A549 (cell line): ENCODE data around the gene NLGN2.

Source experiments
- CBX2 ChIP-seq: fragments of 200-600 bp; sonication (generic); IDR thresholded peaks from 2 replicates; pipeline ENCODE4 v1.6.1; 2016; ENCODE audit warnings: low read depth, mild to moderate bottlenecking, borderline replicate concordance
- HDAC2 ChIP-seq: fragments of 200-600 bp; sonication (generic); IDR thresholded peaks from 2 replicates; pipeline ENCODE4 v1.6.1; 2016
- MAFK ChIP-seq: fragments of 450-650 bp; IDR thresholded peaks from 2 replicates; pipeline ENCODE4 v1.6.1; 2014; ENCODE audit not compliant: partially characterized antibody
- MAX ChIP-seq: IDR thresholded peaks from 2 replicates; pipeline ENCODE4 v1.6.1; 2012
- NFE2L2 ChIP-seq: fragments of 150-350 bp; conservative IDR thresholded peaks from 2 replicates; pipeline ENCODE4 v1.6.1; 2014; ENCODE audit warnings: low read length
- PHF8 ChIP-seq: fragments of 200-600 bp; sonication (generic); IDR thresholded peaks from 2 replicates; pipeline ENCODE4 v1.6.1; 2016; ENCODE audit warnings: low read depth, mild to moderate bottlenecking, antibody characterized with exemption, moderate library complexity, borderline replicate concordance
- POLR2A ChIP-seq: IDR thresholded peaks from 2 replicates; pipeline ENCODE4 v1.6.1; 2012; ENCODE audit warnings: mild to moderate bottlenecking, low read length
- POLR2AphosphoS2 ChIP-seq: conservative IDR thresholded peaks from 2 replicates; pipeline ENCODE4 v1.6.1; 2012; ENCODE audit warnings: low read length, improper control_type of control experiment, inconsistent platforms
- RNF2 ChIP-seq: fragments of 200-600 bp; sonication (generic); IDR thresholded peaks from 2 replicates; pipeline ENCODE4 v1.6.1; 2016; ENCODE audit warnings: low read depth, mild to moderate bottlenecking, antibody characterized with exemption, moderate library complexity, borderline replicate concordance
- SREBF2 ChIP-seq: fragments of 450-650 bp; IDR thresholded peaks from 2 replicates; pipeline ENCODE4 v1.6.1; 2014; ENCODE audit warnings: mild to moderate bottlenecking, moderate library complexity
- USF2 ChIP-seq: fragments of 450-650 bp; IDR thresholded peaks from 2 replicates; pipeline ENCODE4 v1.6.1; 2014; ENCODE audit warnings: antibody characterized with exemption
- ZFP36 ChIP-seq: fragments of 450-650 bp; IDR thresholded peaks from 2 replicates; pipeline ENCODE4 v1.6.1; 2014; ENCODE audit warnings: borderline replicate concordance; ENCODE audit not compliant: partially characterized antibody
- ZNF302 ChIP-seq: fragments of 250-450 bp; sonication (Bioruptor Pico); IDR thresholded peaks from 2 replicates; pipeline ENCODE4 v1.9.0; 2021; ENCODE audit warnings: inconsistent platforms, mild to moderate bottlenecking, moderate library complexity
- TF ChIP-seq, protein P1 (sequence below): fragments of >200 bp; sonication (Bioruptor Twin); formaldehyde crosslinking; IDR thresholded peaks from 3 replicates; pipeline ENCODE4 v1.5.1; 2016

GRCh38 chr17:7442142-7442541 lies 34.5 kb downstream of the NLGN2 start:
- TF ChIP-seq SREBF2: no peak
- TF ChIP-seq HDAC2: no peak
- no peak for TF ChIP-seq RNF2
- TF ChIP-seq POLR2A: no peak
- TF ChIP-seq, protein P1, sequence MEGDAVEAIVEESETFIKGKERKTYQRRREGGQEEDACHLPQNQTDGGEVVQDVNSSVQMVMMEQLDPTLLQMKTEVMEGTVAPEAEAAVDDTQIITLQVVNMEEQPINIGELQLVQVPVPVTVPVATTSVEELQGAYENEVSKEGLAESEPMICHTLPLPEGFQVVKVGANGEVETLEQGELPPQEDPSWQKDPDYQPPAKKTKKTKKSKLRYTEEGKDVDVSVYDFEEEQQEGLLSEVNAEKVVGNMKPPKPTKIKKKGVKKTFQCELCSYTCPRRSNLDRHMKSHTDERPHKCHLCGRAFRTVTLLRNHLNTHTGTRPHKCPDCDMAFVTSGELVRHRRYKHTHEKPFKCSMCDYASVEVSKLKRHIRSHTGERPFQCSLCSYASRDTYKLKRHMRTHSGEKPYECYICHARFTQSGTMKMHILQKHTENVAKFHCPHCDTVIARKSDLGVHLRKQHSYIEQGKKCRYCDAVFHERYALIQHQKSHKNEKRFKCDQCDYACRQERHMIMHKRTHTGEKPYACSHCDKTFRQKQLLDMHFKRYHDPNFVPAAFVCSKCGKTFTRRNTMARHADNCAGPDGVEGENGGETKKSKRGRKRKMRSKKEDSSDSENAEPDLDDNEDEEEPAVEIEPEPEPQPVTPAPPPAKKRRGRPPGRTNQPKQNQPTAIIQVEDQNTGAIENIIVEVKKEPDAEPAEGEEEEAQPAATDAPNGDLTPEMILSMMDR: no peak
- TF ChIP-seq ZNF302 (CRISPR knock-in tag): no peak
- no peak for TF ChIP-seq PHF8
- TF ChIP-seq POLR2AphosphoS2: no peak
- TF ChIP-seq MAX: no peak
- TF ChIP-seq NFE2L2: no peak
- TF ChIP-seq CBX2: no peak
- no peak for TF ChIP-seq ZFP36
- no peak for TF ChIP-seq USF2
- no peak for TF ChIP-seq MAFK
